HG02870 (cell line): ENCODE results near the gene PRPF6.

Source experiments
- ATAC-seq: cut with Tn5 transposase; IDR thresholded peaks from one replicate; pipeline ENCODE4 v1.9.1; 2021; ENCODE audit warnings: mild to moderate bottlenecking, moderate library complexity; ENCODE audit not compliant: unreplicated experiment

Gene PRPF6

GRCh38 chr20:64062276-64062595 is 81.3 kb downstream of the PRPF6 start:
- ATAC-seq: no peak

GRCh38 chr20:64062596-64063388 is 81.9 kb downstream of the PRPF6 start, which contains the start of gene TCEA2:
TSS of gene TCEA2 (plus strand) at chr20:64063198. CDS start at chr20:64063313, 115 bp downstream.
- peak; percentile 78 for ATAC-seq

GRCh38 chr20:64063389-64064144 is 82.6 kb downstream of the PRPF6 start:
- ATAC-seq: no peak

GRCh38 chr20:64064145-64064698 is 83.3 kb downstream of the PRPF6 start:
- ATAC-seq: no peak

GRCh38 chr20:64065062-64065973 is 84.4 kb downstream of the PRPF6 start:
- no peak for ATAC-seq

DNA sequence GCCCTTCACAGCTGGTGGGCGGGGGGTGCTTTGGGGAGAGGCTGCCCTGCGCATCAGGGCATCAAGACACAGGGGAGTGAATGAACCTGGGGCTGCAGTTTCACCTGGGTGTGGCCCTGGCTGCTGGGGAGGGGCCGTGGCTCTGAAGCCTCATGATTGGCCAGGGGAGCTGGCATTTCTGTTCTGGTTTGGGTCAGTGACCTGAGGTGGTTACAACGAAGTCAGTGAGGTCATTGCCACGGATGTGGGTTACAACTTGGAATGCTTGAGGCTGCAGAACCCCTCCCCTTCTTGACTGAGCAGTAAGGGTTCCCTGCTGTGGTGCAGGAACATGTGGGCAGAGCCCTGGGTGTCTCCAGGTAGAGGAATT is 85.0 kb downstream of the PRPF6 start:
- no peak for ATAC-seq

DNA sequence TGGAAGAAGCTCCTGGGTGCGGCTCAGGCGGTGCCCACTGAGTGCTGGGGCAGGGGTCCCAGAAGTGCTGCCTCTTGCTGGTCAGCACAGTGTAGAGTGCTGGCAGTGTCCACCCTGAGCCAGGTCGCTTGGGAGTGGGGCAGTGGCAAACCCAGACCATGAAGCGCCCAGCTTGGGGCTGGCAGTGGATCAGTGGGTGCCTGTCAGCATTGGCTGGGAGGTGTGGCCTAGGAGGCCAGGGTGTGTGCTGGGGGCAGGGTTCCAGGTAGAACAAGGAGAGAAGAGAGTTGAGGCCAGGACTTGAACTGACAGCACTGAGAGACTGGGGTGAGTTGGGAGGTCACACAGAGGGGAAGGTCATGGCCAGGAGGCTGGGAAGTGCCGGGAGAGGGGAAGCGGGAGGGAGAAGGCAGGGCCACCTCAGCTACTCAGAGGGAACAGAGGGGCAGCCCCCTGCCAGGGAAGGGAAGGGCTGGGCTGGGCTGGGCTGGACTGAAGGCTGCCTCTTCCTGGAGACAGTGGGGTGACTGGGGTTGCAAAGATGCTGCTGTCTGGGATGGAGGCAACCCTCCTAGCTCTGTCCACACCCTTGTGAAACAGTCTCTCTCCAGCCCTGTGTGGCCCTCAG is 86.2 kb downstream of the PRPF6 start:
- no peak for ATAC-seq

DNA sequence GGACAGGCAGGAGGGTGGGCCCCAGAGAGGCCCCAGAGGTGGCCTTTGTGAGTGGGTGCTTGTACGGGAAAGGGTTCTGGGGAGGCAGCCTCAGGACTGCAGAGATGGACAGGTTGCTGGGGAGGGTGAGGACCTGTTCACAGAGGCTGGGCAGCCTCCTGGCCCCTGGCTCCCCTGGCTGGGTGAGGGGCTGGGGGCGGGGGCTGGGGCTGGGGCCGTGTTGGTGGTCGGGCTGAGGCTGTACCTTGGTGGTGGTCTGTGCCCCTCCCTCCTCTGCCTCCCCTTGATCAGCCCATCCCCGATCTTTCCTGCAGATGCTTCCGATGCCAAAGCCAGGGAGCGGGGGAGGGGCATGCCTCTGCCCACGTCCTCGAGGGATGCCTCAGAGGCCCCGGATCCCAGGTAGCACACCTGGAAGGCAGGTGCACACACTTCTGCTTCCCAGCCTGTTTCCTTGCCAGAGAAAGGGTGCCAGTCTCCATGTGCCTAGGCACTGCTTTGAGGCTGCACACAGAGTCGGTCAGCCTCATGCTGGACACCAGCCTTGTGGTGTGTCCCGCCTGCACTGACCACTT is 86.9 kb downstream of the PRPF6 start:
- no peak for ATAC-seq

DNA sequence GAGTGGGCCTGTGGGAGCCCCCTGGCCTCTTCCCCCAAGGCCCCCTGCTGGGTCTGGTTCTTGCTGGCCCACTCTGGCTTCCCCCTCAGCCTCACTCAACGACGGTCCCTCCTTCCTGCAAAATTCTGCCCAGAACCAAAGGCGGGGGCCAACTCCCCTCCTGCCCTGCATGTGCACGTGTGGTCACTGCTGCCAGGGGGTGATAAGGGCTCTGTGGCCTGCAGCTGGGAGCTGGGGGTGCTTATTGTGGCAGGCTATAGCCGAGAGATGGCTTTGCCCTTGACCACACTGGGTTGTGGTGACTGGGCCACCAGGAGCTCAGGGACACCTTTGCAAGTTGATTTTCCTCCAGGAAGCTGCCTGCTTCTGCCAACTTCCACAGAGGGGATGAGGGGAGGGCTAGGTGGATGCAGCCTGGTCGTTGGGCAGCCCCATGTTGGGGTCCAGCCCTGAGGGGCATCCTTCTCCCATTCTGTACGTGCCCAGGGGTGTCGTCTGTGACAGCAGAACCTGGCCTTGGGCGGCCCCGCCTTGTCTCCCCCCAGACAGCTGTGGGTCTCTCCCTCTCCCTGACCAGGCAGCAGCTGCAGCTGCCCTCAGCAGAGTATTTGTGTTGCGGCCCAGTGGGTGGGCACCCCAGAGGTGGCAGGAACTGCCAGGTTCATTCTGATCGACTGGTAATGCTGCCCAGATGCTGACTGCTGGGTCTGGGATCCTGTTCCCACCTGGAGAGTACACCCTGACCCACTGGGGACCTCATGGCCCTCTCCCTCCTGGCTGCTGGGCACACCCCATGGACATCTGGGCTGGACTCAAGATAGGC is 87.7 kb downstream of the PRPF6 start:
- ATAC-seq: no peak

- ATAC-seq: no peak
Measured at GRCh38 chr20:64069209-64069613, 88.3 kb downstream of the PRPF6 start.

DNA sequence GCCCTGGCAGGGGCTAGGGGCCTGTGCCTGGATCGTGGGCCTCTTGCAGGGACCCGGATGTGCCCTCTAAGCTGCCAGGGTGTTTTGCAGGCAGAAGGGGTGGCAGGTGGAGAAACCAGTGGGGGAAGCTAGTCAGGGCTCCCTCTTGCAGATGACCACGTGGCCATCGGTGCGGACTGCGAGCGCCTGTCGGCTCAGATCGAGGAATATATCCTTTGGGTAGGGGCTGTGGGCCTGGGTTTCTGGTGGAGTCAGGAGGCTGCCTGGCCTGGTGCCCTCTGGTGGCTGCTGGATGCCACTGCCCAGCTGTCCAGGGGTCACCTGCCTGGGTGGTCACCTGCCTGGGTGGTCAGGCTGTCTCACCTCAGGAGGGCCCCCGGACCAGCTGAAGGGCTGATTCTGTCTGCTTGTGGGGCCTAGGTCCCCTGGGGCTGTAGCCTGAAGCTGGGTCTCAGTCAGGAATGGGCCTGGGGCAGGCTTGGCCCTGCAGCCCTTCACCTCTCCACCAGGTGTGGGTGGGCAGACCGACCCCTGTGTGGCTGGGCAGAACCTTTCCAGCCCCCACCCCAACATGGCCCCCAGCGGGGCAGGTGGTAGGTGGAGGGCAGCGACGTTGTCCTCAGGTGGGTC is 88.8 kb downstream of the PRPF6 start:
- no peak for ATAC-seq

- ATAC-seq: no peak
Measured at GRCh38 chr20:64070244-64070993, 89.5 kb downstream of the PRPF6 start.

GRCh38 chr20:64071341-64072332 is 90.7 kb downstream of the PRPF6 start:
- no peak for ATAC-seq

DNA sequence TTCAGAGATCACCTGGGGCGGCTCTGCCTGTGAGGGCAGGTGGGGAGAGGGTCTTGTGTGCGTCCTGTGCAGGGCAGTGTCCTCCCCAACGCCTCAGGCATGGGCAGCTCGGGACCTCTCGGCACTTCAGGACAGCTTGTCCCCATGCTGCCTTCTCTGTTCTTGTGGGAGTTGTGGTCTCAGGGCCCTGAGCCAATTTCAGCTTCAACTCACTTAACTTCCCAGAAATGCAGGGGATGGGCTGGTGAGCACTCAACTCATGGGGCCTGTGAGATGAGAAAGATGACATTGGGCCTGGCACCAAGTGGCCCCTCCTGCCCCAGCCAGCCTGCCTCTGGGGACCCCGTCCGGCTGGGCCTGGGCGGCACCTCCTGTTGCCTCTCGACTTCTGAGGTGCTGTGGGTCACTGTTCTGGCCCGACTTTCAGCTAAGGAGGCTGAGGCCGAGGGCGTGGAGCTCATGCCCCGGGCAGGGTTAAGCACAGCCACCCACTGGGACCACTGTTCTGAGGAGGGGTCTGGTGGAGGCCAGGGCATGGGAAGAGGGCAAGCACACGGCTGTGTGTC is 91.6 kb downstream of the PRPF6 start:
- ATAC-seq: no peak

DNA sequence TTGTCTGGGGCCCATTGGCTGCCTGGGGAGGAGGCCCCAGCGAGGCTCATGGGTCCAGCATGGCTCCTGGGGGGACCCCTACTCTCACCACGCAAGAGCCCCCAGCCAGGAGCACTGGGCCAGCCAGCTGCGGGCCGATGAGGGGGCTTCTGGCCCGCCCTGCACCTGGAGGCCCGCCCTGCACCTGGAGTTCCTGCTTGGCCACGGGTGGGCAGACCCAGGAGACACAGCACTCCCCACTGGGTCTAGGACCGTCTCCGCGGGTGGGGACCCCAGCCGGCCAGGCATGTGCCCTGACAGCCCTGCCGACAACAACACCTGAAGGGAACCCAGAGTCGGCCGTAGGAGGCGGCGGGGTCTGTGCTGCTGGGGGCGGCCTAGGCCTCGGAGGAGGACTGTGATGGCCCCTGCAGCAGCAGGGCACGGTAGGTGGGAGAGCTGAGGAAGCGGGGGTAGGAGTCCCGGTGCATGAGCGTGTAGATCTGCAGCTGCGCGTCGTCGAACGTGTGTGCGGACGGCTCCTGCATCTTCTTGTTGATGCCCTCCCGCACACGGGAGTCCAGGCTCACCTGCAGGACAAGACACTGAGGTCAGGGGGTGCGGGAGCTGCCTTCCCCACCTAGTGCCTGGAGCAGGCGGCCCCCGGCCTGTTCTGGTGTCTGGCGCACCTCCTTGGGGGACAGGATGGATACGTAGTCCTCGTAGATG is 92.7 kb downstream of the PRPF6 start:
- ATAC-seq: no peak

DNA sequence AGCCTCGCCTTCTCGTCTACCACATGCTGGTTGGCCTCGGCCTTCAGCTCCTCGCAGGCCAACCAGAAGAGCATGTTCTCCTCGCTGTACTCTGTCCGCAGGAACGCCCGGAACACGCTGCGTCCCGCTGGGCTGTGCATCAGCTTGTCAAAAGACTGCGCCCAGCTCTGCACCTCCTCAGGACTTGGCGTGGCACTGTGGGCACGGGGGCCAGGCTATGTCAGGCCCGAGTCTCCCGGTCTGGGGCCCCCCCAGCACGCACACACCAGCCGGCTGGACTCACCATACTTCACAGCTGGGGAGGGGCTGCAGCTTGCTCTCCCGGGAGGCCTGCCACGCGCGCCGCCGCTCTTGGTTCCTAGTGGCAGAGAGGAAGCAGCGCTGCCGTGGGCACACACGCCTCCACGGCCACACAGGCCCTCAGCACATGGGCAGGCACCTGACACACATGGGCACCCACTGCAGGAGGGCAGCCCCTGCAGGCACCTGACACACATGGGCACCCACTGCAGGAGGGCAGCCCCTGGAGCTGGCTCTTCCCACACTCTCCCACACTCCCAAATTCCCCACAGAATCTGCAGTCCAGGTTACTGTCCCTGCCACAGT is 93.4 kb downstream of the PRPF6 start:
- ATAC-seq: no peak
